GM19025 (cell line): ENCODE measurements around the gene C1RL.

ENCODE experiments used
- ATAC-seq: cut with Tn5 transposase; IDR thresholded peaks from one replicate; pipeline ENCODE4 v1.9.1; 2021; ENCODE audit warnings: mild to moderate bottlenecking, low read depth, moderate library complexity; ENCODE audit not compliant: unreplicated experiment

Gene C1RL

DNA sequence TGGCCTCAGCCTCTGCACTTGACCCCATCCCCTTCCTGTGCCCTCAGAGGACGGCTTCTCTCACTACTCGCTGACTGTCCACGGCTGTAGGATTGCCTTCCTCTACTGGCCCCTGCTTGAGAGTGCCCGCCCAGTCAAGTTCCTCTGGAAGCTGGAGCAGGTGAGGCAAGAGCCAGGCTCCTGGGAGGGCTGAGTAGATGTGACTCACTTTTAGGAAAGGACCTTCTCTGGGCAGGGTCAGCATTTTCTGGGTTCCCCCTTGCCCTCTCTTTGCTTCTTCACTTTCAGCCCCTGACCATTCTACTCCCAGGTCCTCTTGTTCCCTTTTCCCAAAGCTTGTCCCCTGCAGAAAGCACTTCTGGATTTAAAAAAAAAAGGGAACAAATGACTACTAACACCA is 28.9 kb upstream of the C1RL start:
- ATAC-seq = no peak

DNA sequence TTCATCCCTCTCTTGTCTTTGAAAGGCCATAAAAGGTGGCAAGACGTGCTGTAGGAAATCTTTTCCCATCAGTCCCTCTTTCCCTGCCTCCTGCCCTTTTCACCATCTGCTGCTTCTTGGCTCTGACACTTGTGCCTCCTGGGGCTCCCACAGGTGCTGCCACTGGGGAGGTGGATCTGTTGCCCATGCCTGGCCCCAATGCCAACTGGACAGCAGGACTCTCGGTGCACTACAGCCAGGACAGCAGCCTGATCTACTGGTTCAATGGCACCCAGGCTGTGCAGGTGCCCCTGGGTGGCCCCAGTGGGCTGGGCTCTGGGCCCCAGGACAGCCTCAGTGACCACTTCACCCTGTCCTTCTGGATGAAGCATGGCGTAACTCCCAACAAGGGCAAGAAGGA is 27.7 kb upstream of the C1RL start:
- ATAC-seq = no peak

DNA sequence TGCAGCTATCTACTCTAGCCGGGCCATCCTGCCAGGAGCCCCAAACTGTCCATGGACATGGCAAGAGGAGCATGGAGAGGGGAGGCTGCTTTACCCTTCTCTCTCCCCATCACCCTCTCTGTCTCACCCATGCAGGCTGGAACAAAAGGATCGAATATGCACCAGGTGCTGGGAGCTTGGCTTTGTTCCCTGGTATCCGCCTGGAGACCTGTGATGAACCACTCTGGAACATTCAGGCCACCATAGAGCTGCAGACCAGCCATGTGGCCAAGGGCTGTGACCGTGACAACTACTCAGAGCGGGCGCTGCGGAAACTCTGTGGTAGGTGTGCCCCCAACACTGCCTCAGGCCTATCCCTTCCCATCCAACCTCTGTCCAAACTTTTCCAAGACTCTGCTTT is 27.1 kb upstream of the C1RL start:
- no peak for ATAC-seq

DNA sequence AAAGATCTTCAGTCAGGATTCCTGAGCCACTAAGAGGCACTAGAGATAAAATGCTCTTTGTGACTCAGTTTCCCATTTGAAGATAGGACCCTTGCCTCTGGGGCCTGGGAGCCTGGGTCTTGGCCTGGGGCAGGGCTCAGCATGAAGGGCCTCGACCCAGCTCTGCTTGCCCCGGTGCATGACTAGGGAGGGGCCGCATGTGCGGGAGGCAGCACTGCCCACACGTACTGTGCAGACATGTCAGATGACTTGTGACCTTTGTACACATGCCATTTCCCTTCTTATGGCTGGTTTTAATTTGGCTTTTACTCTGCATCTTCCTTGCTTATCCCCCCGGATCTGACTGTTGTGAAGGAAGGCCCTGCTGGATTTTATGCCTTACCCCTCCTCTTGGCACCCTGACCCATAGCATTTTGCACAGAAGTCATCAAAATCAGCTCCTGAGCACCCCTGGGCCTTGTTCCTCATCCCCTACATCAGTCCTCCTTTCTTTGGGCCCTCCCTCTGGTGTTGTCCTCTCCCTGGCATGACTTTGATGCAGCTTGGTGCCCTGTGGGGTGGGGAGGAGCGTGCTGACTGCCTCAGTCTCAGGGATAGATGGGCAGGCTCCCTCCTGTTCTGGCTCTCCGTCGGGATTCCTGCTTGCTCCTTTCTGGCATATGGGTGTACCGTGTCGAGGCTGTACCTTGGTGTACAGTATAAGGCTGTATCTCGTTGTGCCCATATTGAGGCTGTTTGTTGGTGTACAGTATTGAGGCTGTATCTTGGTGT is 25.6 kb upstream of the C1RL start:
- no peak for ATAC-seq

DNA sequence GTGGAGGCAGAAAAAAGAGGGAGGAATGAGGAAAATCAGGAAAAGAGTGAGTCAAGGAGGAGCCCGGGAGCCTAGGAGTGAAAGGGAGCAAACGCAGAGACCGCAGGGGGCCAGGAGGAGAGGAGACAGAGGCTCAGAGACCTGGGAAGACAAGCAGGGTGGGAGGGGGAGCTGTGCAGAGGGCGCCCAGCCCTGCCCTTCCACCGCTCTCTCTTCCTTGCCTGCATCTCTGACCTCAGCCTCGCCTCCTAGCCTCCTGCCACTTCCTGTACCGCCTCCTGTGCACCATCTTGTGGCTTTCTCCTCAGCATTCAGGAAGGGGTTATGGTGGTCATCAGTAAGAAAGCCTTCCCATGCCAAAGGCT is 22.5 kb upstream of the C1RL start:
- no peak for ATAC-seq

DNA sequence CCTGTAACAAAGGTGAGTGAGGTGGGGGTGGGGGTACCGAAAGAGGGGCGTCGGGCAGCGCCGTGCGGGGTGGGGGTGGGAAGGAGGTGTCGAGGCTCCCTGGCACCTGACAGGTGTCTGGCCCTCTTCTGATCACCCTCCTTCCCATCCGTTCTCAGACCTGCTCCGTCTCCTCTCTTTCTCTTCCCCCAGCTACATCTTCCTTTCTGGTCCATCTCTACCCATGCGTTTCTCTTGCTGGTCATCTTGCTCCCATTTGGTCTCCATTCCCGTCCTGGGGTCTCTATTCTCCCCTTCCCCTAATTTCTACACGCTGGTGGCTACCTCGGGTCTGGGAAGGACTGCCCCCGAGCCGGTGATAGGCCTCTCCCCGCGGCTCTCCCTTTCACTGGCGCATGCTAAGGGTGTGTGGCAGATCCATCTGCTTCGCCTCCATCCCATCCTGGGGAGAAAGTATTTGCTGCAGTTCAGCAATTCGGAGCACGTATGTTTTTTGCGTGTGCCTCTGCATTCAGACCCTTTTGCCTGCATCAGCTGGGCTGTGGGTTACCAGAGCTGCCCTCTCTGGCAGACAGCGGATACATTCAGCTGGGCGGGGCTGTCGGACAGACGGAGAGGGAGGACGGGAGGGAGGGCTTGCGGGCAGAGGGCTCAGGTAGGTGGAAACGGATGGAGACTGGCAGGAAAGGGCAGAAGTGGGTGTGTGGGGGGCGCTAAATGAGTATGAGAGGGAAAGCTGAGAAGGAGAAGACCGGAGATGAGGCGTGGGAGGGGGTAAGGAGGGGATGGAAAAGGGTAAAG is 21.9 kb upstream of the C1RL start:
- no peak for ATAC-seq

DNA sequence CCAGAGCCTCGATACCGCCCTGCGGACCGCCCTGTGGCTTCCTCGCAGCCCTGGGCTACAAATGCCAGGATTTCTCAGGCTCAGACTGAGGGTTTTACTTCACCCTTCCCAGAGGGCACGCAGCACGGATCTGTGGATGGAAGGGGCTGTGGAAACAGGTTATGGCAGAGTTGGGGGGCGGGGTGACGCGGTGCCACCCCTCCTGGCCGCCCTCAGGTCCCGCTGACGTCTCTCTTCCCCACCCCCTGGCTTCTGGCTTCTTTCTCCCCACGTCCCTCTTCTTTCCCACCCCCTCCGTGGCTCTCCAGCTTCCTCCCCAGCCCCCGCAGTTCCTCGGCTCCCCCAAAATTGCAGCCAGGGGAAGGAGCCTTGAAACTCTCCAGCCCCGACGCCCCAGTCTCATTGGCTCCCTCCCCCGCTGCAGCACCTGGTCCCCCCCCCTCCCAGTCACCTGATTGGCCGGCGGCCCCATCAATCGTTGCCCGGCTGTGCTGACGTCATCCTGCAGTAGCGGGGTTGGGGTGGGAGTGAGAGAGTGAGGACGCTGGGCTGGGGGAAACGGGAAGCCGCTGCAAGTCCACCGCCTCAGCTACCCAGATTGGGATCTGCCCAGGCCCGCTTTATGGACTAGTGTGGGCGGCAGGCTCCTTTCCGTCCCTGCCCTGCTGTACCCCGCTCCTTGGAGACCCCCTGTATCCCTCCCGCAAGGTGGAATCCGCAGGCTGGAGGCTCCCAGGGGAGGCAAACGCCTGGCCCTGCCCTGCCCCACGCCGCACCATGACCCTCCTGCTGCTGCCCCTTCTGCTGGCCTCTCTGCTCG is 21.1 kb upstream of the C1RL start, which contains the start of gene CLSTN3:
CLSTN3 (plus strand) TSS at position 500 of the 820 bp plus-strand sequence; CDS start at position 778, 278 bp downstream.
- ATAC-seq = peak; percentile 59

DNA sequence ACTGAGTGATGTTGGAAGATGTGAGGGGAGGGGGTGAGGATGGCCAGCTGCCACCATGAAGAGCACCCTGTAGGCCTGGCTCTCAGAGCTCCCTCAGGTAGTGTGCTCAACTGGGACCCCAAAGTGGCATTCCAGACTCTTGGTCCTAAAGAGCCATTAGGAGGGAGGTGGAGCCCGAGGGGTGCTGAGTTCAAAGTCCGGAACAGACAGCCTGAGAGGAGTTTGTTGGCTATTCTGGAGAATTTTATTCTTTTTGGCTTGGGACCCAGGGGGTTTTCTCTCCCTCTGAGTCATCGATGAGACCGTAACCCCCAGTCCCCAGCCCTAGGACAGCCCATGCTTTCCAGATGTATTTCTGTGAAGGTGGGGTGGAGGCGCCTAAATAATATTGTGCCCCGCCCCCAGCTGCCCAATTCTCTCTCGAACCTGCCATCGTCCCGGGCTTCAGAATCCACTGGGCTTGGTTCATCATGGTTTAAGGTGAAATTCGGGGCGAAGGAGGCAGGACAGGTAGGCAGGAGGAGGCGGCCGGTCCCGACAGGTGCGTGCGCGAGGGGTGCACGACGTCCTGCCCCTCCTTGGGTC is 20.4 kb upstream of the C1RL start:
- no peak for ATAC-seq

DNA sequence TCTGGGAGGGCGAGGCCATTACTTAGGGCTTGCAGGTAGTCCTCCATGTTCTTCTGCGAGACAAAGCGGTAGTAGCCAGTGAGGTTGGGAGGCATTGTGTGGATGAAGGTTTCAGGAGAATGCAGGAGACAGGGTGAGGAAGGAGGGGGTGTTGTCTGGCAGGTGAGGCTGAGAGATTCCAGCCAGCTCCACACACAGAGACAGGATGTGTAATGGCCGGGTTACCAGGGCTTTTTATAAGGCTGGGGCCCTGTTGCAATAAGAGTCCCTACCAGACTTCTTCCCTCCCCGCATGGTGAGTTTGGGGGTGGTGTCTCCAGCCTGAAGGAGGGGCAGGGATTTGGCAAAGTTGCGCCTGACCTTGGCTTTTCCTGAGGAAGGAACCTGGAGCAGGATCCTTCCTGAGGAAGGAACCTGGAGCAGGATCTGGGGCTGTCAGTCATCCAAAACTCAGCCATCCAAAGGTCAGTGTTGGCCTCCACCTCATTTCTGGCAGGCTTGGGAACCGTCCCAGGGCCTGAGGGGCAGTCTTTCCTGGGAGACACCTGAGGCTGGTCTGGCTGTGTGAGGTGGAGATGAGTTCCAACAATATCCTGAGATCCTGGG is 19.8 kb upstream of the C1RL start, which contains the start of gene RBP5:
RBP5 (minus strand) TSS at position 209 of the 606 bp plus-strand sequence; CDS start at position 95, 114 bp downstream.
- ATAC-seq = no peak

DNA sequence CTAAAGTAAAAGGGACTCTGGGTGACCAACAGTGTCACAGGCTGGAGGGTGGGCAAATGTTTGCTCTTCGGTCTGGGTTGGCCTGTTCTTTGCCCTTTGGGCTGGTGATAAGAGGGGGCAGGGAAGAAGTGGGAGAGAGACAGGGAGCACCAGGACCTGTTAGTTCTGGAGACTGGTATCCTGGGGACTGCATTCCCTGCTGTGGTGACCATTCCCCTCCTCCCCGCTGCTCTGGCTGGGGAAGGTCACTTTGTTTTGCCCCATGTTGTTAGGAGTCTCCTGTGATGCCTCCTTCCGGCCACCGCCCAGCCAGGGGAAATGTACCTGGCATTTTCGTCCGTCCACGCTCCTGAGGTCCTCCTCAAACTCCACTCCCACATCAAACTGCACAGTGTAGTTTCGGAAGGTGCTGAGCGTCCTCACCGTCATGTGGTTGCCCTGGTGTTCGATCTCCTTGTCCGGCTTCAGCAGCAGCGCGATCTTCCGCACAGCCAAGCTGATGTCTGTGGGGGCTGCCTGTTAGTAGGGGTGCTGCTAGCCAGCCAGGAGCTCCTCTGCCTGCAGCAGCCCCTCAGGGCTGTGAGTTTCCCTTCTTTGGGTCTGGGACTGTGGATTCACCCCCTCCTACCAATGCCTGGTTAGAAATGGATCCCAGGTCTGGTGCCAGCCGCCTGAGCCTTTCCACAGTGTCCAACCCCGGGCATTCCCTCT is 19.1 kb upstream of the C1RL start:
- ATAC-seq = no peak

DNA sequence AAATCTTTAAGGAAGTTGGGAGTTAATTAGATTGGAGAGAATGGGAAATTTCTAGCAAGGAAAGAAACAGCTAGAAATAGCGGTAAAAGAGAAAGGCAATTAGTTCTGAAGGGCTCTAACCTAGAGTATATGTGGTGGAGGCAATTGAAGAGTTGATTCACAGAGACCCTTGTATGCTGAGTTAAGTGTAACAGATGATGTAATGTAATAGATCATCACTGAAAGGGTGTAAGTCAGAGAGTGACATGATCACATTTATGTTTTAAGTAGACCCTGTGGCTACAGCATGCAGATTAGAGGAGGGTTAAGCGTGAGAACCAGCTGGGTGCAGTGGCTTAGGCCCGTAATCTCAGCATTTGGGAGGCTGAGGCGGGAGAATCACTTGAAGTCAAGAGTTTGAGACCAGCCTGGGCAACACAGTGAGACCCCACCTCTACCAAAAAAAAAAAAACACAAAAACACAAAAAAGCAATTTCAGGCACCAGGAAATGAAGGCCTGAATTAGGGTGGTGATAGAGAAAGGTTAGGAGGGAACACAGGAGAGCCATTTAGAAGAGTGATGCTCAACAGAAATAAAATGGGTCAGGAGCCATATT is 16.7 kb upstream of the C1RL start:
- ATAC-seq = no peak

DNA sequence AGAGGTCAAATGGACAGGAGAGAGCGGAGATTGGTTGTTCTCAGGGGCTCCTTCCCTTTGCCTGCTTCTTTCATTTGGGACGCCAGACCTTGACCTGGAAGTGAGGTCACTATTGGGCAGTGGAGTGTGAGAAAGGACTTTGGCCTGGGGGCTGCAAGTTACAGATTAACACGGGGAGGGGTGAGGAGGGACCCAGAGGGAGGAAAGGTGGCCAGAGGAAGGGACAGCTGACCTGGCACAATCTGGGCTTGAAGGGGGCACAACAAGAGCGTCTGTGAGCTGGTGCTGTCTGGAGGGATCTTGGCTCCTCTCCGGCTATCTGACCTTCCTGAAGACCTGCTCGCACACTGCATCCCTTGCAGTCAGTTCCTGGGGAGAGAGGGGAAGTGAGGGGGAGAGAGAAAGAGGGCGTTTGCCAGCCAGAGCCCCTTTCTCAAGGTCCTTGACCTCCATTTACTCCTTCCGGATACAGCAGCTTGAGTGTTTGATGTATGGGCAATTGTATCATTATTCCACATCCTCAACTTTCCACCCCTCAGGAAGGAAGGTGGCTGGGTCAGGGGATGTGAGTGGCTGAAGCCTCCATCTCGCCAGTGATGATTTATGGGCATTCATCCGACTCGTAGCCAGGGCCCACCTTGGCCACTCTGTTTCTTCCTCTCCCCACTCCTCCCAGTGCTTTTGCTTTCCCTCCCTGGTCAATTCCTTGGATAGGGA is 14.9 kb upstream of the C1RL start:
- ATAC-seq = no peak

DNA sequence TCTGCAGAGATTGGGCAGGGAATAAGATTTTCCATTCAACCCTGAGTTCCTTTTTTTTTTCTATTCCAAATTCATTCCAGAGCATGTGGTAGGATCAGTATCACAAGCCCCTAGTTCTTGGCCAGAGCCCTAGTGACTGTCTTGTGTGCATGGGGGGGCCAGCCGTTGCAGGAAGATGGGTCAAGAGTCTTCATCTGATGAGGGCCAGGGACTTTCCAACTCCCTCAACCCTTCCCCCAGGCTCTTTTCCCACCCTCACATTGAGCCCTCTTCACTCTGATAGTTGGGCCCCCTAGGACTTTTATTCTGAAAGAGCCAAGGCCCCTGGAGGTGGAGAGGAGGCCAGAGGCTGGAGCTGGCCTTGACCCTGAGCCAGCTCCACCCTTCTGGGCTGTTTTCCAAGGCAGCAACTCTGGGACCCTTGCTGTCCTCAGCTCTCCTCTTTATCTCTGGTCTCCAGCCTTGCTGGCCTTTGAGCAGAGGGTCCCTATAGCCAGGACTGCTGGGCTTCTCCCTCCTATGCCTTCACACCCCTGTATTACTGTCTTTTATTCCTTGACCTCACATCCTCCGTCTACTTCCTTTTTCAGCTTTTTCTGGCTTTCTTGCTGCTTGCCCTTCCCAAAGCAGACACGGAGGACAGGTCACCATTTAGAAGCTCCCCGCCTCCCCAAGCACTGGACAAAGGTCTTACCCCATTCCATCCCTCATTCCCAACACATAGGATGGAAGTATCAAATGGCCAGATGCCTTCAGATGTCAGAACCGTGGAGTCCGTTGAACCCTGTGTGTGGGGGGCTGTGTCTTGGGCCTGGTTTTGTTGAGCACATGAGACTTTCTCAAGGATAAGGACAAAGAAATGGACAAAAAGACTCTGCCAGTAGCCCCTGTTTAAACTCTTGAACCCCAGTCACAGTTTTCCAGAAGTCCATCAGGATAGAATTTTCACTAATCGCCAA is 14.1 kb upstream of the C1RL start:
- ATAC-seq = no peak

DNA sequence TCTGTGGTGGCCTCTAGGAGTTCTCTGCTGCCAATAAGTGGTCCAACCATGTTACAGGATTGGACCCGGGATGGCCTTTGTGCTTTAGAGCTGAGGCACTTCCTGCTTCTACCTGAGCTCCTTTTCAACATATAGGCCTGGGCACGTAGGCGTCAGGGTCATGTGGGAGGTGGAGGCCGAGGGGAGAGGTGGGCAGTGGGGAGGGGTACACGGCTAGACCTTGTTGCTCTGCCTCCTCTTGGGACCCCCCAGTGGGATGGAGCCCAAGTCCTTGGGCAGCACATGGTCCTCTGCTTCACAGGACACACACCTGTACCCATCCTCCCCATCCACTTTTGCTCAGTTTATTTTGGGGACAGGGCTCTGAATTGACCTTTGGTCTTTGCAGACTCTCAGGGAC is 12.3 kb upstream of the C1RL start:
- no peak for ATAC-seq

DNA sequence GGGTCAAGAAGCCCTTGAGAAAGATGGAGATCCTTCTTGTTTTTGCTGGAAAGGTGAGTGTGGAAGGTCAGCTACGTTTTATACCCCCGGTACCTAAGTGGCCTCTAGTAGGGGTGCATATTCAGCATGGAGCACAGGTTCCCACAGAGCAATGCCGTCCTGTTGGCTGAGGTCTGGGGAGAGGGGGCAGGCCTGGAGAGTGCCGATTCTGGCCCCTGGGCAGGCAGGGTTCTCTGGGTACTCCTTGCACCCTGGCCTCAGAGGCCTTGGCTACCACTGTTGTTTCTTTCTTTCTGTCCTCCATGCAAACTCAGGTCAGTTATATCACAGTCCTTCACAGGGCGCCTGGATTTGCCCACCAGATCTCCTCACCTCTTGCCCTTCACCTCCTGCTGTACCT is 11.2 kb upstream of the C1RL start:
- no peak for ATAC-seq

DNA sequence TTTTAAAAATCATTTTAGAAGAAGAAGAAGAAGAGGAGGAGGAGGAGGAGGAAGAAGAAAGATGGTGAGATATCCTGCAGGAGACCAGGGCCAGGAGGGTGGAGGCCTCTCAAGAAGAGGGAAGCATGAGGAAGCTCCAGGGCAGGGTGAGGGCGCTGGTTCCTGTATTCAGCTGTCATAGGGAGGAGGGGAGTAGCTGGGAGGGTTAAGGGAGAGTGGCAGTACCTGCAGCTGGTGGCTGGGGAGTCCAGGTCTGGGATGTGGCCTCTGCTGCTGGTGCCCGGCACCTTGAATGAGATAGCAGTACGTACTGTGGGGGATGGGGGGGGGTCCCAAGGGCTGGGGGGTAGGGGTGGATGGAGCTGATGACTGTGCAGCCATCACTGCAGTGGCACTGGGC is 9.9 kb upstream of the C1RL start:
- no peak for ATAC-seq

DNA sequence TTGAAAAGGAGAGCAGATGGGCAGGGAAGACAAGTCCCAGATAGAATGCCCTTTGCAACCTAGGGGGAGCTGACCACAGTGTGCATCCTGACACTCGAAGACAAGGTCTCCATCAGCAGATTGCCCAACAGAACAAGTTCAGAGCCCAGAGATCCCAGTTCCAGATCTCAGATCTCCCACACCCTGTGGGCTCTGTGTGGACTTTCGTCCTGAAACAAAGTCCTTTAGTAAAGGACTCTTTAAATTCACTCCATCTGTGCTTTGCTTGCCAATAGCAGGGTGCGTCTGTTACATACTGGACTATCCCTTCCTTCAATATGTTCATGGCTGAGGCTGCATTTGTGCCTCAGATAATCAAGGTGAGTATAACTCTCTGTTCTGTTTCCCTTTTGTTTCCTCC is 8.7 kb upstream of the C1RL start:
- ATAC-seq = no peak
